NK-92 (cell line): ENCODE results near the gene ATP5IF1.

Source experiments
- DNase-seq: peaks from one replicate; lab custom pipeline; 2025; ENCODE audit not compliant: unreplicated experiment; lab: John Stamatoyannopoulos, UW

The ATP5IF1 gene

DNA sequence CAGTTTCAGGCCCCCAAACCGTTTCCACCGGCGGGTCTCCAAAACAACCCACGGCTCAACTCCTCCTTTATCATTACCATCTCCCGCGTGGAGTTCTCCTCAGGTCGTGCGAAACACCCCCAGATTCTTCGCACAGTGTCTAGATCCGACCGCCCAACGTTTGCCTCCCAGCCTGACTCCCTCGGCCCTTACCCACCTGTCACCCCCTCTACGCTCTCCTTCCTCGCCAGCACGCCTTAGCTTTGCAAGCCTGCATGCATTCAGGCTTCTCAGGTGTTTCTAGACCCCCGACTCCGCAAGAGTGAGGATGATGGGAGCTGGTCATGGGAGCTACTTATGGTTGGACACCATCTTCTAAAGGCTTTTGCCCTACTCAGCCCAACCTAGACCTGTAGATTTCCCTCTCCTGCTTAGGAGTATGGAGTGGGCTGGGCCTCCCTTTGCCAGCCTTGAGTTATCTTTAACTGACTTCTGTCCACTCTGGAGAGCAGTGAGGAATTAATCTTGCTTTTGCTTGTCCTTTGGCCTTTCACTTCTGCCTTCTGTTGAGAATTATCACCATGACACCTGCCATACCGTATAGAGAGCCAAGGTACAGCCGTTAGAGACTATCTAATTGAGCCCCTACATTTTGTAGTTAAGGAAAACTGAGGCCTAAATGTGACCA lies 865 bp downstream of the ATP5IF1 start:
- no peak for DNase-seq

DNA sequence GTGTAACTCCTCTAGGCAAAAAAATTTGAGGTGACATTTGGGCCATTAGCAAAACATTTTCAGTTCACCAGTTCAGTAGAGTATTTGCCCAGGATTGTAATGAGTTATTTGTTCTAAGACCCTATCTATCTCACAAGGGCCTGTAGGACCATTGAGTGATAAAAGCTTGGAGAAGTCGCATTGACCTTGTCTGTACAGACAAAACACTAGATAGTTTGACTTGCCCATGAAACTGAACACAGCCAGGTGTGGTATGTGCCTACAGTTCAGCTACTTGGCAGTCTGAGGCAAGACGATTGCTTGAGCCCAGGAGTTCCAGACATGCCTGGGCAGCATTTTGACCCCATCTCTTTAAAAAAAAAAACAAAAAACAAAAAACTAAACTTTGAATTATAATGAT lies 3.1 kb downstream of the ATP5IF1 start:
- DNase-seq, result no peak

DNA sequence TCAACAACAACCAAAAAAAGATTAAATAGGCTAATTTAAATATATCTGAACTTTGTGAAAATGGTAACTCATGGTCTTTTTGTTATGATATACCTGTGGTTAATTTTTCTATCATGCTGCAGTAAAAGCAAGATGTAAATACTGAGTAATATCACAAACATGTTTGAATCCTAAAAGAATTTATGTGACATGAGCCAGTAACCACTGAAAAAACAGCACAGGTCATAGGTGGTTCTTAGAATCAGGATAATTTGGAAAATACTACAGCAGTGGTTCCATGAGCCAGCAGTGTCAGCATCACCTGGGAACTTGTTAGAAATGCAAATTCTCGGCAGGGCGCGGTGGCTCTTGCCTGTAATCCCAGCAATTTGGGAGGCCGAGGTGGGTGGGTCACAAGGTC lies 4.1 kb downstream of the ATP5IF1 start:
- no peak for DNase-seq

DNA sequence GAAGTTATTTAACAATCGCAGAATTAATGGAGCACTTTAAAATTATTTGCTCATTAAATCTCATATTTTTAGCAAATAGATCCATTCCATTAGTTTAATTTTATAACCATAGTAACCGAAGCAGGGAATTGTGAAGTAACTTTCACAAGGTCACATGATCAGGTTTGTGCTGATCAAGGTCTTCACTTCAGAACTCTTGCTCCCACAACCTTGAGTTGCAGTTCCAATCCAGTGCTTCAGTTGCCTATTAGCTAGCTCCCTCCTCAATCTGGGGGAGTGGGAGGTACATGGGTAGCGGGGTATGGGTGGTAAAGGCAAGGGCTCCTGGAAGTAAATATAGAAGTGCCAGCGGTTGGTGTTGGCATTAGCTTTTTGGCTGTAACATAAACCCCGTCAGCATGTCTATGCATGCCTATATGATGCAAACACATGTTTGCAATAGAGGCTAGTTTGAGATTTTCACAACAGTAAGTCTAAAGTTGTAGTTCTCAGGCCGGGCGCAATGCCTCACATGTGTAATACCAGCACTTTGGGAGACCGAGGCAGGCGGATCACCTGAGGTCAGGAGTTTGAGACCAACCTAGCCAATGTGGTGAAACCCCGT lies 5.8 kb downstream of the ATP5IF1 start:
- DNase-seq, result no peak

DNA sequence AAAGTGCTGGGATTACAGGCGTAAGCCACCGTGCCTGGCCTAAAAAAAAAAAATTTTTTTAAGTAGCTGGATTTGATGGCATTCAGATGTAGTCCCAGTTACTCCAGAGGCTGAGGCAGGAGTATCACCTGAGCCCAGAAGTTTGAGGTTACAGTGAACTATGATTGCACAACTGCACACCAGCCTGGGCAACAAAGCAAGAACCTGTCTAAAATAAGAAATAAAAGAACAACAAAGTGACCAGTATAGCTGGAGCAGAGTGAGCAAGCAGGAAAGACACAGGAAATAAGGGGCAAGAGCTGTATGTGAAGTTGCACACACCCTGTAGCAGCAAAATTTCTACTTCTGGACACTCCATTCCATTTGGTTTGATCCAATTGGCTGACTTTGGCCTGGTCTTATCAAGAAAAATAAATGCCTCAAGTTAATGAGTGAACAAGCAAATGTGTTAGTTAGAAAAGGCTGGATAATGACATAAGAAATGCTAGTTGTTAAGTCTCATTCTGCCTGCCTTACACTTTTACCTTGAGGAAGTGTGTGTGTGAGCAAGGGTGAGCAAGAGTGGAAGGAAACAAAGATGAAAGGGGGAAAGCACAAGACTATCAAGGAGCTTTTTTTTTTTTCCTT lies 7.9 kb downstream of the ATP5IF1 start:
- DNase-seq, result no peak

DNA sequence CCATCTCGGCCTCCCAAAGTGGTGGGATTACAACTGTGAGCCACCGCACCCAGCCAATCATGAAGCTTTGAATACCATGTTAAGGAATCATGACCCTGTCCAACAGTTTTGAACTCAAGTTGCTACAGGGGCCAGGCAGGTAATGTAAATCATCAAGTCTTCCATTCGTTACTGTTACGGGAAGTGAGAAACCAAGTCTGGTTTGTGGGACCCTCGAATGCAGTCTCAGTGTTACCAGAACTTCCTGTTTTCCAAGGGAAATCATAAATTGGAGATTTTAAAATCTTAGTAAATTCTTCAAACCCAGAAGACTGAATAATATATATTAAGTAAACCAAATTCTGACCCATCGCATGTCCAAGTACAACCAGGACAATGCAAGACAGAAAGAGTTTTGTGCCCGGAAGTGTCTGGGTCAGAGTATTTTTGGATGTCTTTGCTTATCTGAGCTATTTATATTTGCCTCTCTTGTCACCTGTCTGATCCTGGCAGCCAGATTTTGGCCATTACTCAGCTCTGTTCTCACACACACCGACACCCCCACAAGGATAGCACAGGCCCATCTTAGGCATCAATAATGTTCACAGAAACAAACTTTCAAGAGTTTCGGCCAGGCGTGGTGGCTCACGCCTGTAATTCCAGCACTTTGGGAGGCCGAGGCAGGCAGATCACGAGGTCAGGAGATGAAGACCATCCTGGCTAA lies 8.8 kb downstream of the ATP5IF1 start:
- no peak for DNase-seq

DNA sequence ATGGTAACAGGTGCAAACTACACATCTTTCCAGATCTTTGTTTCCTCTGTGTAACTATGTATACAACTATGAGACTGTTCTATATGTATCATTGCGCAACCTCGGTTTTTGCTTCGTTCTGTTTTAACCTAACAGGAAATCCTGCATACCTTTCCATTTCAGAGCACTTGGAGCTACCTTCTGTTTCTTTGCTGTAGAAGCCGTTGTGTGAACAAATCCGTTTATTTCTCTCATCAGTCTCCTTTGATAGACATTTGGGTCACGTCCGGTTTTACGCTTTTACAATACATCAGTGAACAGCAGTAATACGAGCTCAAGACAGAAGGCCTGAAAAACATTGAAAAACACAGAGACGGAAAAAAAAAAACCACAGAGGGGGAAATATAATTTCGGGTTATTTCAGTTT lies 10.5 kb downstream of the ATP5IF1 start:
- no peak for DNase-seq

DNA sequence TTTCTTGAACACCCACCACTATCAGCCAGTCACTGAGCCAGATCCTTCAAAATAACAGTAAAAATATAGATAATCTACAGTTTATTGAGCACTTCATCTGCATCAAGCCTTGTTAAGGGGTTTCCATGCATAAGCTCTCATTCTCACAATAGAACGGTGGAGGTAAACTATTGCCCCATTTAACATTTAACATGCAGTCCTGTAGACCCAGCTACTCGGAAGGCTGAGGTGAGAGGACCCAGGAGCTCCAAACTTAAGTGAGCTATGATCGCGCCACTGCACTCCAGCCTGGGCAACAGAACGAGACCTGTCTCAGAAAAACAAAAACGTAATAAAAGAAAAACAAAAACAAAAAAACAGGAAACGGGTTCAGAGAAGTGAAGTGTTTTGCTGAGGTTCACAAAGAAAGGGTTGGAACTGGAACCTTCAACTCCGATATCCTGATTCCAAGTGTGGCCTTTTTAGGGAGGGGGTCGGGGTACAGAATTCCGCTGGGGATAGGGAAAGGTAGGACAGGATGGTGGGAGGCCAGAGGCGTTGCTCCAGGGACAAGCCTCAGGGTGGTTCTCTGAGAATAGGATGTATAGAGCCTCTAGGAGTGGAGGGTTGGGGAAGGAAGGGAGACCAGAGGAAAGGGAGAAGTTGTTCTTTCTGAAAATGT lies 11.8 kb downstream of the ATP5IF1 start:
- no peak for DNase-seq

DNA sequence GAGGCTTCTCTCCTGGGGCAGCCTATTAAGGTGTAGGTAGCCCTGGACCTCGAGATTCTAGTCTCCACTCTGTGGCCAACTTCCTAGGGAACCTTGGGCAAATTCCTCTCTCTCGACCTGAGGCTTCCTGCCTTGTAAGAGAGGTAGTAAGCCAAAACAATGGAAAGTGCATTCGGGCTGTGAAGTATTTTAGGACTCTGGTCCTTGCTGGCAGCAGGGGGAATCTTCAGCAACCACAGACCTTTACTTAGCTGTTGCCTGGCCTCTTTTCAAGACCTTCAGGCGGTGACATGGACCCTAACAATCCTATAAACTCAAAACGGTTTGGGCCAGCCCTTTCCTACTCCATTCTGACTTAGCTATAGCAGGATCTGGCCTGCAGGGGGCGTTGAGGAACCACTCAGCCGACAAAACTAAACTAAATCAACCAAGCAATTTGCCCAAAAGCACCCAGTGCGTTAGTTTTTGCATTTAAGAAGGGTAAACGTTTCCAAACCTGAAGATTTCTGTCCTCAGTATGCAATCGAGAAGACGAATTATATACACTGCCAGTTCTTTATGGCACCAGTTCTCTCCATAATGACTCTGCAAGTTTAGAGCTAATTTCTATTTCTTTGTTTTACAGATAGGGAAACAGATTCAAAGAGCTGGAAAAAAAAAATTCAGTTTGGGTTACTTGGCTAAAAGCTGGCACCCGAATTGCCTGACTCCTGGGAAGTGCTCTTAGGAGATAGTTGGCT lies 12.5 kb downstream of the ATP5IF1 start:
- peak; percentile 37 for DNase-seq

DNA sequence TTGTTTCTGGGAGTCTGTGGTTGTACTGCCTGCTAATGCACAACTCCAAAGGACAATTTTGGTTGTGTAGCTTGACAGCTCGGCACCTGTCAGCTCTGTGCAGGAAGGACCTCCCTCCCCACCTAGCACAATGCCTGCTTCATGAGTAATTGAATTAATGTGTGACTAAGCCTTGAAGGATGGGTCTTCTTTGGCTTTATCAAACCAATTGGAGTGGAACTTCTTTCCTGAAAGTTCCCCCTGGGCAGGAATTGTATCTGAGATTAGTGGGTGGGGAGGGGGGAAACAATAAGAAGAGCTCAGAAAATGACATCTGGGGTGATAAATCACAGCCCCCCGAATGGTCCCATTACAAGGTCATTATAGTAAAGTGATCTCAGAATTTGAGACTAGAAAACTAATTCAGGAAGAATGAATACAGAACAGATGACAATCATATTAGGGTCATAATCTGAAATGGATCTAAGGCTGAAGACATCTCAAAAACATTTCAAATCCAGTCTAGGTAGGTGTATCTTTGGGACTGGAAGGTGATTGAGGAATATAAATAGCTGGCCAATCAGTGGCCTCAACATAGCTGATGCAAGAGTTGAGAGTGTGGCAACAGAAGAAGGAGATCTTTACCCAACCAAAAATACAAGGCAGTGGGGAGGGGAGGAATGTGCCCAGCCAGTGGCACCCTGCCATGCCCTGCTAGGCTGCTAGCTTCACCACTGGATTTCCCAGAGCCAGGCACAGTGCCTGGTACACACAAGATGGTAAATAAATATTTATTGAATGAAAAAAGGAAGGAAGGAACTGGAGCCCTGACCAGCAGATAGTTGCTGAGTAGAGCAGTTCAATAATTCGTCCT lies 13.3 kb downstream of the ATP5IF1 start:
- DNase-seq, result no peak

DNA sequence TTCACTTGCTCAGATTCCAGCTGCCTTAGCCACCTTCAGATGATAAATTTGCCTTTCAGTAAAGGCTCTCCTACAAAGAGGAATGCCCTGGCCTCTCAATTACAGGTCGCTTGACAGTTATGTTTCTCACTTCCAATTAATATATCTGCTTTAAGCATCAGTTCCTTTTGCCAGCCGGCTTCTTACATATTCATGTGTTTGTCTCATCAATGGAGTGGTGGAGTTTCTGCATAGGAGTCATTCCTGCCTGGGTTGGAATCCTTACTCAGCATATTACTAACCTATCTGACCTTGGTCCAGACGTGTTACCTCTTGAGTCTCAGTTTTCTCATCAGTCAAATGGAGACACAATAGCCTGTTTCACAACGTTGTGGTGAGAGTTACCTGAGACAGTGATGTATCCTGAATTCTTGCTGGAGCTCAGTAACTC lies 14.0 kb downstream of the ATP5IF1 start:
- DNase-seq, result no peak

DNA sequence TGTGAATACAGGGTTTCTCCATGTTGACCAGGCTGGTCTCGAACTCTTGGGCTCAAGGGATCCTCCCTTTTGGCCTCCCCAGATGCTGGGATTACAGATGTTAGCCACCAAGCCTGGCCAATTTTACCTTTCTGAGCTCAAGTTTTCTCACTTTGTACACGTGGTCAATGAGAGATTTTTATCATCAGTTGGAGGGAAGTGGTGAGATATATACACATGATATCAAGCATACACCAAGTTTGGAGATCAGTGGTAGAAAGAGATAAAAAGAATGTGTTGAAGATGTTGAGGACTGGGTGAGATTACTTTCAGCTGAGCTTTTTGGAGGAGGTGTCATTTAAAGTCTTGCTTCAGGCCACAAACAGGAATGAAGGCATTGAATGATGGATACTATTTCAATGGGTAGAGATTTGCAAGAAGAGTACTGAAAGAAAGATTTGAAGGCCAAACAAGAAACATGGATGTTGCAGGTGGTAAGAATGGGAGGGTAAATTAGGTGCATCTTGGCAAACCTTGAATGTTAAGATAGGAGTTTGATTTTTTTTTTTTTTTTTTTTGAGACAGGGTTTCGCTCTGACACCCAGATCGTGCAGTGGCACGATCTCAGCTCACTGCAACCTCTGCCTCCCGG lies 20.4 kb downstream of the ATP5IF1 start:
- no peak for DNase-seq

DNA sequence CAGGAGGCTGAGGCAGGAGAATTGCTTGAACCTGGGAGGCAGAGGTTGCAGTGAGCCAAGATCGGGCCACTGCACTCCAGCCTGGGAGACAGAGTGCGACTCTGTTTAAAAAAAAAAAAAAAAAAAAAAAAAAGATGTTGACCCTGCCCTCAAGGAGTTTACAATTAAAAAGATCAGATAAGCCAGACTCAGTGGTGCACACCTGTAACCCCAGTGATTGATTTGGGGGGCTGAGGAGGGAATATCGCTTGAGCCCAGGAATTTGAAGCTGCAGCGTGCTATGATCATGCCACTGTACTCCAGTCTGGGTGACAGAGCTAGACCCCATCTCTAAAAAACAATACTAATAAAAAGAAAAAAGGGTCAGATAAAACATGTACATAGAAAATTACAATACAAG lies 21.8 kb downstream of the ATP5IF1 start:
- DNase-seq, result no peak

DNA sequence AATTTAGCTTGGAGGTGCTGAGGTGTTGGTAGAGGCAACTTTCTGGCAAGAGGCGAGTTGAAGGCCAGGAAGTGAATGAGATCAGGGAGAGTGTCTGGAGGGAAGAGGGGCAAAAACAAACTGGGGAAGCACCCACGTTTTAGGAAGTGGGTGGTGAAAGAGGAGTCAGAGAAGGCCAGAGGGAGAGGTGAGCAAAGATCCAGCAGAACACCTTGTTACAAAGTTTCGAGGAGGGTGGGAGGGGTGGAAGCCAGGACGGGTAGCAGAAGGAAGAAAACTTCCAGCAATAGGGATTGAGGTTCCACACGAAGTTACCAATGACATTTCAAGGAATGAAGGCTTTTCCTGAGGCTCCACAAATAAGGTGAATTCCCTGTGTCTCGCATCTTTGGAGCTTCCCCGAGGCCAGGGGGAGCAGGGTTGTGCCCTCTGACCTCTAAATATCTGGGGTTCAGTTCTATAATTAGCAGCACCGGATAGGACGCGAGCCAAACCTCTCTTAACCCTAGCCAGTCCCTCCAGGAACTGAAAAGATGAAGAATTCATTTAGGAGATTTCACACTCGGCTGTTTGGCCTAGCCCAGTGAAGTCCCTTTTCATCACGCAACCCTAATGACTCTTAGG lies 22.8 kb downstream of the ATP5IF1 start:
- DNase-seq, result no peak

DNA sequence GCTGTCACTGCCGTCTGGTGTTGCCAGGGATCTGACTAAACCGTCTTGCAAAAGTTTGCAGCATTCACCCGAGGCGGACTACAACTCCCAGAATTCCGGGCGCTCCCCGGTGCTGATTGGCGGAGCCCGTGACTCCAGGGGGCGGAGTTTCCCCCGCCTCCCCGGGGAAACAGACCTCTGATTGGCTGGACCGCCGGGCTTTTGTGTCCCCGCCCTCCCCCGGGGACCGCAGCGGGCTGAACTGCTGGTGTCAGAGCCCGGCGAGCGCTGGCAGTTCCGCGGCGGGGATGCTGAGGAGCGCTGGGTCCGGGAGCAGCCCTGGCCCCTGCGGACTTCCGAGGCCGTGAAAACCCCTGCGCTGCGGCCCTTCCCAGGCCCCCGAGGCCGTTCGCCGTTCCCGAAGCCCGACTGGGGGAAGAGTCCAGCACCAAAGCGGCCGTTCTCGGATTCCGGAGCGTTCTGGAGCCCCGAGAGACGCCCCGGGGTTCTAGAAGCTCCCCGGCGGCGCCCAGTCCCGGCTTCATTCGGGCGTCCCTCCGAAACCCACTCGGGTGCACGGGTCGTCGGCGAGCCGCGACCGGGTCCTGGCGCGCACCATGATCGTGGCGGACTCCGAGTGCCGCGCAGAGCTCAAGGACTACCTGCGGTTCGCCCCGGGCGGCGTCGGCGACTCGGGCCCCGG lies 23.5 kb downstream of the ATP5IF1 start, which contains the start of gene SESN2:
Gene SESN2 (plus strand): TSS at position 267 of the 682 bp plus-strand sequence. CDS start 330 bp downstream, at position 597.
- peak; percentile 63 for DNase-seq

DNA sequence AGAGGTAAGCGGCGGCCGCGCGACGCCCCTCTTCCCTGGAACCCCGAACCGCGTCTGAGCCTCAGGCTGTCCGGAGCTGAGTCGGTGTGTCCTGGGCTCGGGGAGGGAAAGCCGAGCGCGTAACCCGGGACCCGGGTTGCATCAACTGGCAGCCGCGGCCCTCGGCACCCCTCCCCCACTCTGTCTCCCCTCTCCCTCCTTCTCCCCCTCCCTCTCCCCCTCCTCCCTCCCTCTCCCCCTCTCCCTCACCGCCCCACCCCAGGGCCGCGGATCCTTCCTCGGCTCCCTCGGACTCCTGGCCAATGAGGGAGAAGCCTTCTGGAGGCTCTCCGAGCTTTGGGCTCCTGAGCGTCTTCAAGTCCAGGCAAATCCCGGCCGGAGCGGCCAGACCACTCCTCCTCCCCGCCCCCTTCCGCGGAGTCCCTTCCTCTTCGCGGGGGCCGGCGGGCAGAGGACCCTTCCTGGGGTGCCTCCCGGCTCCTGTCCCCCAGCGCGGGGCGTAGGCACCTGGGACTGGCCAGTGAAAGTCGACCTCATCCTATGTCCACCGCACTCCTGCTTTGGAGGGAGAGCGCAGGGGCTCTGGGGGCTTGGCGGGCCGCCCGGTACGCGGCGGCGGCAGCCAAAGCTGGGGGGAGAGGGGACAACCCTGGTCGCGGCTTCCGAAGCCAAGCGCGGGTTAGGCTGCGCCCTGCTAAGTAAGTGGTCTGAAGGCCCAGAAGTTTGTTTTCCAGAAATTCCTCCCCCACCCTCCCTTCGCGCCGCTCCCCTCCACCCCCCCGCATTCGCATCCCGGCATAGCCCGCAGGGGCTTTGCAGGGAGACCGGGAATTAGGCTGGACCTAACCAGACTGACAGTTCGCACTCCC lies 24.2 kb downstream of the ATP5IF1 start:
- DNase-seq, result no peak

DNA sequence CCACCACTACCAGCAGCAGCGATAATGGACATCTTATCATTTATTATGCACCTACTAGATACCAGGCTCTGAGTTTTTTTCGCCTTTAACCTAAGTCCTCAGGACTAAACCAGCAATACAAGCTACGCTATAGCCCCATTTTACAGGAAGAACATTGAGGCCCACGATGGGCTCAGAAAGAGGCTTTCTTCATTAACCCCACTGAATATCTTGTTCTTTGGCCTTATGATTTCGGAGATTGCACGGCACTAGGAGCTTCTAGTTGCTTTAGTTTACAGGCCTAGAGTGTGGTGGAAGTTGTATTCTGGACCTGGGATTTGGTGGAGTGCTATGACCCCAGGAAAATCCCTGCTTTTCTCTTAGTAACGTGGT lies 24.9 kb downstream of the ATP5IF1 start:
- DNase-seq, result no peak
